Chondrocyte (in vitro differentiated cells): ENCODE data around the gene MKLN1. TPM values are rescaled to one million over a fixed set of nuclear protein-coding genes. Genes with fewer than 3 reads are reported as not detected.

Experiments used
- DNase-seq: peaks from one replicate; pipeline ENCODE4 v3.0.0; 2021; ENCODE audit warnings: mixed read lengths, low spot score
- H3K27ac Mint-ChIP-seq: one replicate; pipeline ENCODE4 v1.8.0; 2021; ENCODE audit warnings: mild to moderate bottlenecking, moderate library complexity, mixed read lengths; ENCODE audit not compliant: unreplicated experiment
- H3K27me3 Mint-ChIP-seq: 2 replicates; pipeline ENCODE4 v1.8.0; 2021; ENCODE audit warnings: low read depth, mixed read lengths
- H3K36me3 Mint-ChIP-seq: 2 replicates; pipeline ENCODE4 v1.8.0; 2021; ENCODE audit warnings: low read depth, mixed read lengths
- H3K4me1 Mint-ChIP-seq: 2 replicates; pipeline ENCODE4 v1.8.0; 2021; ENCODE audit warnings: low read depth, mild to moderate bottlenecking, mixed read lengths
- H3K4me3 Mint-ChIP-seq: one replicate; pipeline ENCODE4 v1.8.0; 2021; ENCODE audit warnings: mild to moderate bottlenecking, moderate library complexity, mixed read lengths; ENCODE audit not compliant: unreplicated experiment
- H3K9me3 Mint-ChIP-seq: 2 replicates; pipeline ENCODE4 v1.8.0; 2021; ENCODE audit warnings: low read depth, mixed read lengths
- CTCF ChIP-seq: fragments of 200-600 bp; sonication (generic); IDR thresholded peaks from 2 replicates; pipeline ENCODE4 v1.5.0; 2021; ENCODE audit warnings: antibody characterized with exemption, mild to moderate bottlenecking, moderate library complexity
- total RNA-seq: library from RNA; stranded (reverse); gene quantifications from 3 replicates; pipeline ENCODE4 v1.2.1, GENCODE V29; 2021

MKLN1 gene
- total RNA-seq, 1 donor from 2014 or later = 33.4 TPM

GRCh38 chr7:131538813-131539179, 211.1 kb downstream of the MKLN1 start:
- TF ChIP-seq CTCF = no peak
- Mint-ChIP-seq H3K27me3 (no peaks in the 10 kb centered on the region), H3K27ac (peak overlapping the region; percentile 78), H3K4me1 (peaks cover 45% of the 10 kb centered on the region), H3K4me3 (no peak overlapping the region), H3K9me3 (no peaks in the 10 kb centered on the region), H3K36me3 (no peaks in the 10 kb centered on the region)
- peak; percentile 61 for DNase-seq

- H3K9me3 Mint-ChIP-seq = no peaks in the 10 kb centered on the region
- TF ChIP-seq CTCF = peak; percentile 67
- H3K4me3 Mint-ChIP-seq = peak overlapping the region; percentile 25
- H3K4me1 Mint-ChIP-seq = peaks cover 55% of the 10 kb centered on the region
- no peaks in the 10 kb centered on the region for H3K27me3 Mint-ChIP-seq
- H3K27ac Mint-ChIP-seq = peak overlapping the region; percentile 88
- H3K36me3 Mint-ChIP-seq = no peaks in the 10 kb centered on the region
- peak; percentile 52 for DNase-seq
Measured at GRCh38 chr7:131540491-131541162, 213.0 kb downstream of the MKLN1 start.

GRCh38 chr7:131543298-131543697, 215.6 kb downstream of the MKLN1 start:
- H3K4me3 Mint-ChIP-seq = no peak overlapping the region
- peak; percentile 39 for DNase-seq
- peaks cover 49% of the 10 kb centered on the region for H3K4me1 Mint-ChIP-seq
- no peaks in the 10 kb centered on the region for H3K27me3 Mint-ChIP-seq
- no peaks in the 10 kb centered on the region for H3K9me3 Mint-ChIP-seq
- no peak for TF ChIP-seq CTCF
- H3K36me3 Mint-ChIP-seq = peaks cover under 1% of the 10 kb centered on the region
- no peak overlapping the region for H3K27ac Mint-ChIP-seq

- Mint-ChIP-seq H3K27me3 (no peaks in the 10 kb centered on the region), H3K4me1 (peaks cover 42% of the 10 kb centered on the region), H3K27ac (no peak overlapping the region), H3K9me3 (no peaks in the 10 kb centered on the region), H3K4me3 (no peak overlapping the region), H3K36me3 (peaks cover 1% of the 10 kb centered on the region)
- DNase-seq = peak; percentile 39
- TF ChIP-seq CTCF = no peak
Measured at GRCh38 chr7:131544021-131544420, 216.3 kb downstream of the MKLN1 start.

- peak; percentile 47 for DNase-seq
- Mint-ChIP-seq H3K4me3 (no peak overlapping the region), H3K9me3 (no peaks in the 10 kb centered on the region), H3K36me3 (peaks cover 1% of the 10 kb centered on the region), H3K27ac (peak overlapping the region; percentile 59), H3K27me3 (no peaks in the 10 kb centered on the region), H3K4me1 (peaks cover 36% of the 10 kb centered on the region)
- peak; percentile 57 for TF ChIP-seq CTCF
Measured at GRCh38 chr7:131544449-131545301, 217.0 kb downstream of the MKLN1 start.
